Activated naive CD4-positive, alpha-beta T cell treated with anti-CD3 and anti-CD28 coated beads, Interleukin-2, amount 50 U/mL, for 72 hours (primary cell): Measurements from ENCODE around the gene GTF2H2. TPM values are rescaled to one million over a fixed set of nuclear protein-coding genes. Genes with fewer than 3 reads are reported as not detected.
"Not testable (repeated sequence)": the region's sequence is repeated elsewhere in the genome, so short reads cannot be mapped to it uniquely, and the experiment has no call there.

ENCODE experiments used
- ATAC-seq, 2 donors: fragments of 150-1000 bp; cut with Tn5 transposase; 2 replicates each; pipeline ENCODE4 v1.10.0; 2021; ENCODE audit warnings: mild to moderate bottlenecking in 2 of 2, moderate library complexity in 2 of 2
- DNase-seq, 2 donors: peaks; one replicate each; pipeline ENCODE4 v3.0.0; 2021 to 2022; ENCODE audit warnings: low spot score in 2 of 2
- H3K27ac Mint-ChIP-seq, 2 donors: one replicate each; pipeline ENCODE4 v1.8.0; 2022; ENCODE audit warnings: mild to moderate bottlenecking in 2 of 2, mixed read lengths in 2 of 2
- H3K36me3 Mint-ChIP-seq, 2 donors: one replicate each; pipeline ENCODE4 v1.8.0; 2022; ENCODE audit warnings: mixed read lengths in 2 of 2
- H3K9me3 Mint-ChIP-seq, 2 donors: one replicate each; pipeline ENCODE4 v1.8.0; 2022; ENCODE audit warnings: mixed read lengths in 2 of 2
- total RNA-seq, 2 donors: library from RNA; stranded (reverse); gene quantifications; one replicate each; pipeline ENCODE4 v1.2.3, GENCODE V29; 2022

The GTF2H2 gene
- 10 to 100 TPM; 25.4 to 91.1 TPM for total RNA-seq

GRCh38 chr5:71067262-71067928, at the start of gene GTF2H2:
Gene GTF2H2 (minus strand): TSS chr5:71067676. CDS start chr5:71062763, 4,913 bp downstream.
- not testable (repeated sequence) for H3K36me3 Mint-ChIP-seq, H3K27ac Mint-ChIP-seq, H3K9me3 Mint-ChIP-seq, DNase-seq
- peak; percentile 100 for ATAC-seq

- H3K9me3 Mint-ChIP-seq, H3K27ac Mint-ChIP-seq, DNase-seq, H3K36me3 Mint-ChIP-seq: not testable (repeated sequence)
- ATAC-seq: peak; percentile 31 to 59
Measured at GRCh38 chr5:71109730-71110275, 42.3 kb upstream of the GTF2H2 start.

- ATAC-seq, DNase-seq, H3K9me3 Mint-ChIP-seq, H3K27ac Mint-ChIP-seq, H3K36me3 Mint-ChIP-seq: not testable (repeated sequence)
Measured at GRCh38 chr5:71099996-71100395, 32.5 kb upstream of the GTF2H2 start.

- H3K9me3 Mint-ChIP-seq, H3K36me3 Mint-ChIP-seq, DNase-seq, ATAC-seq, H3K27ac Mint-ChIP-seq: not testable (repeated sequence)
Measured at GRCh38 chr5:71097930-71098203, 30.4 kb upstream of the GTF2H2 start.

- not testable (repeated sequence) for DNase-seq, ATAC-seq, H3K36me3 Mint-ChIP-seq, H3K27ac Mint-ChIP-seq, H3K9me3 Mint-ChIP-seq
Measured at GRCh38 chr5:71097173-71097929, 29.9 kb upstream of the GTF2H2 start.

- H3K27ac Mint-ChIP-seq, H3K36me3 Mint-ChIP-seq, H3K9me3 Mint-ChIP-seq, ATAC-seq, DNase-seq: not testable (repeated sequence)
Measured at GRCh38 chr5:71089773-71090172, 22.3 kb upstream of the GTF2H2 start.

GRCh38 chr5:71088754-71089153, 21.3 kb upstream of the GTF2H2 start:
- H3K36me3 Mint-ChIP-seq, H3K9me3 Mint-ChIP-seq, DNase-seq, H3K27ac Mint-ChIP-seq, ATAC-seq: not testable (repeated sequence)

- not testable (repeated sequence) for ATAC-seq, H3K36me3 Mint-ChIP-seq, H3K9me3 Mint-ChIP-seq, DNase-seq, H3K27ac Mint-ChIP-seq
Measured at GRCh38 chr5:71086145-71086544, 18.7 kb upstream of the GTF2H2 start.

- DNase-seq, H3K27ac Mint-ChIP-seq, H3K9me3 Mint-ChIP-seq, ATAC-seq, H3K36me3 Mint-ChIP-seq: not testable (repeated sequence)
Measured at GRCh38 chr5:71084280-71085063, 17.0 kb upstream of the GTF2H2 start.

GRCh38 chr5:71082898-71083297, 15.4 kb upstream of the GTF2H2 start:
- not testable (repeated sequence) for H3K27ac Mint-ChIP-seq, ATAC-seq, H3K9me3 Mint-ChIP-seq, H3K36me3 Mint-ChIP-seq, DNase-seq

- not testable (repeated sequence) for H3K9me3 Mint-ChIP-seq, DNase-seq, H3K36me3 Mint-ChIP-seq, H3K27ac Mint-ChIP-seq, ATAC-seq
Measured at GRCh38 chr5:71082340-71082739, 14.9 kb upstream of the GTF2H2 start.

- ATAC-seq, H3K36me3 Mint-ChIP-seq, H3K9me3 Mint-ChIP-seq, H3K27ac Mint-ChIP-seq, DNase-seq: not testable (repeated sequence)
Measured at GRCh38 chr5:71061322-71061721, 6.2 kb downstream of the GTF2H2 start.

GRCh38 chr5:71059426-71059825, 8.1 kb downstream of the GTF2H2 start:
- not testable (repeated sequence) for DNase-seq, H3K9me3 Mint-ChIP-seq, H3K27ac Mint-ChIP-seq, ATAC-seq, H3K36me3 Mint-ChIP-seq

- not testable (repeated sequence) for H3K9me3 Mint-ChIP-seq, DNase-seq, ATAC-seq, H3K36me3 Mint-ChIP-seq, H3K27ac Mint-ChIP-seq
Measured at GRCh38 chr5:71044808-71045207, 22.7 kb downstream of the GTF2H2 start.

- H3K36me3 Mint-ChIP-seq, DNase-seq, ATAC-seq, H3K9me3 Mint-ChIP-seq, H3K27ac Mint-ChIP-seq: not testable (repeated sequence)
Measured at GRCh38 chr5:71044128-71044527, 23.3 kb downstream of the GTF2H2 start.

- H3K27ac Mint-ChIP-seq, DNase-seq, H3K36me3 Mint-ChIP-seq, ATAC-seq, H3K9me3 Mint-ChIP-seq: not testable (repeated sequence)
Measured at GRCh38 chr5:71031046-71031776, 36.3 kb downstream of the GTF2H2 start.
